GM10266 (cell line): ENCODE measurements around the gene ZNF276.
"Not testable (repeated sequence)": the region's sequence is repeated elsewhere in the genome, so short reads cannot be mapped to it uniquely, and the experiment has no call there.

Source experiments
- DNase-seq: peaks from one replicate; pipeline ENCODE4 v3.0.0; 2012; ENCODE audit errors: extremely low spot score
- CTCF ChIP-seq: IDR thresholded peaks from 2 replicates; pipeline ENCODE4 v1.5.1; 2012; ENCODE audit warnings: mild to moderate bottlenecking, low read depth; ENCODE audit not compliant: control insufficient read depth, insufficient read depth; ENCODE audit errors: missing control alignments

Gene ZNF276

GRCh38 chr16:89775223-89775622 is 53.9 kb downstream of the ZNF276 start:
- TF ChIP-seq CTCF, result no peak

GRCh38 chr16:89778211-89778610 is 56.9 kb downstream of the ZNF276 start:
- not testable (repeated sequence) for DNase-seq

More at GRCh38 chr16:89775223-89775622, 53.9 kb downstream of the ZNF276 start:
- DNase-seq, result no peak

- DNase-seq, result no peak
- no peak for TF ChIP-seq CTCF
These were observed 58.0 kb downstream of the ZNF276 start for GRCh38 chr16:89779231-89779908.

- TF ChIP-seq CTCF, result no peak
These were observed 58.6 kb downstream of the ZNF276 start for GRCh38 chr16:89779909-89780305.

GRCh38 chr16:89782489-89782888 is 61.2 kb downstream of the ZNF276 start:
- no peak for DNase-seq
- no peak for TF ChIP-seq CTCF

More at GRCh38 chr16:89779909-89780305, 58.6 kb downstream of the ZNF276 start:
- DNase-seq, result no peak

GRCh38 chr16:89783952-89784351 is 62.6 kb downstream of the ZNF276 start:
- DNase-seq, result not testable (repeated sequence)

GRCh38 chr16:89784406-89784805 is 63.1 kb downstream of the ZNF276 start:
- DNase-seq, result no peak
- TF ChIP-seq CTCF, result no peak

- DNase-seq, result no peak
- TF ChIP-seq CTCF, result no peak
These were observed 64.3 kb downstream of the ZNF276 start for GRCh38 chr16:89785523-89786155.
